ENCODE results near the gene ANKFN1.

ANKFN1 gene

GRCh38 chr17:56499799-56500388, 346.6 kb downstream of the ANKFN1 start:
- no peak for DNase-seq (ENCODE audit: low read depth in 2 of 2)

DNA sequence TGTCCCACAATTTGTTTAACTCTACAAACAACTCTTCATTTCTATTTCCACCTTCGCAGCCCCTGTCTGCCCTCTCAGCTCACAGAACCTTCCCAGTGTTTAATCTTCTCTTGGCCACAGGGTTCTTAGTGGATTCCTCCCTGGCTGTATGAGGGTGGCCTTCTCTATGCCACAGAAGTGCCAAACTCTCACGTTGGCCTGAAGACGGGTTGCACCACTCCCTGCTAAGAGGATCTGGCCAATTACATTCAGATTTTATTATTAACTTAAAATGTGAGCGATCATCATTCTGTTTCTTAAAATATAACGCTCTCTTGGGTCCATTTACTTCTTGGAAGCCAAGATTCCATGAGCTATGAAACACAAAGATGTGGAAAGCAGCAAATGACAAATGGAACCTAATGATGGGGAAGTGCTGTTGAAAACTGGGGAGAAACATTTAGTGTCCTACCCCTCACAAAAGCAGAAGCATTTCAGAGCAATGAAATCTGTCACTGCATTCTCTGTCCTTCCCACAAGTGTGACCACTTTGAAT, 348.9 kb downstream of the ANKFN1 start:
- DNase-seq (ENCODE audit: low read depth in 2 of 2) = no peak

DNA sequence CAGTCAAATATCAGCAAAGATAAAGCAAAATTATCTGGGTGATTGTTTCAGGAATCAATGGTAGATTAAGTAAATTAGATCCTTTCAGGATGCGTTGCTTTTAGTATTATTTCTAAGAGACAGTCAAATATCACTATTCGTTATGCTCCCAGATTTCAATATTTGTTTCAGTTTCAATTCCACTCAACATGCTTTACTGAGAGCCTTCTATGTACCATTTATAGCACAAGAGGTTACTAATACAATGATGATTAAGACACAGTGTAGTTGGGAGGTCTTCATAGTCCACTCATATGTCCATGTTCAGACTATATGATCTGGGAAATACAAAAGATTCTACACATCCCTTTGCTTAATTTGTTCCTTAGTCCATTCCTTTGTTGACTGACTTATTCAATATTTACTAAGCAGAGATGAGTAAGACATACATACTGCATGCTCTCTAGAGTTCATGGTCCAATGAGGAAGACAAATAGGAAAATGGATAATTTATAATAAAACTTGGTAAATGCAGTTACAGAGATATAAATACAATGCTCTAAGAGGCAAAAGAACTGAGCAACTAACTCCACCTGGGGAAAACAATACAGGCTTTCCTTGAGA, 352.0 kb downstream of the ANKFN1 start:
- no peak for DNase-seq (ENCODE audit: low read depth in 2 of 2)

GRCh38 chr17:56506349-56506748, 353.1 kb downstream of the ANKFN1 start:
- DNase-seq (ENCODE audit: low read depth in 2 of 2) = no peak

DNA sequence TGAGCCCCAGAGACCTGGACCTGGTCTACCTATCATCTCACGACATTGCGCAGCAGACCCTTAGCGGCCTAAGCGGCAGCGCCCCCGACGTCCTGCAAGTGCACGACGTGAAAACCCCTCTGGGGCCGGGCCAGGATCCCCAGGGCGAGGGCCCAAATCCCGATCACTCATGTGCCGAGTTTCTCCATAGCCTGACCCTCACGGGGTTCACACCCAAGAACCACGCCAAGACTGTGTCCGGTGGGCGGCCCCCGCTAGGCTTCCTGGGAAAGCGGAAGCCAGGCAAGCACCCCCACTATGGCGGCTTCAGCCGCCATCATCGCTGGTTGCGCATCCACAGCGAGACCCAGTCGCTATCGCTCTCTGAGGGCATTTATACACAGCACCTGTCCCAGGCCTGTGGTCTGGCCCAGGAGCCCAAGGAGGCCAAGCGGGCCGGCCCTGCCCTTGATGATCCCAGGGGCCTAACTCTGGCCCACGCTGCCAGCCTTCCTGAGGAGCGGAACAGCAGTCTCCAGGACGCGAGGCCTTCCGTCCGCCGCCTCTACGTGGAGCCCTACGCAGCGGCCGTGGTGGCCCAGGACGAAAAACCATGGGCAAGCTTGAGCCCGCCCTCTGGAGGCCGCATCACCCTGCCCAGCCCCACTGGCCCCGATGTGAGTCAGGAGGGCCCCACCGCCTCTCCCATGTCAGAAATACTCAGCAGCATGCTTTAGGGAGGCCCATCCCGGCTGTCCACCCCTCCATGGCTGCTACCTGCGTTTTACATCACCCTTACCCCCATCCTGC, 357.5 kb downstream of the ANKFN1 start:
- DNase-seq (ENCODE audit: low read depth in 2 of 2) = no peak

- no peak for DNase-seq (ENCODE audit: low read depth in 2 of 2)
Observed at GRCh38 chr17:56514264-56514663, 361.0 kb downstream of the ANKFN1 start.

GRCh38 chr17:56514899-56515298, 361.6 kb downstream of the ANKFN1 start:
- DNase-seq (ENCODE audit: low read depth in 2 of 2) = no peak

DNA sequence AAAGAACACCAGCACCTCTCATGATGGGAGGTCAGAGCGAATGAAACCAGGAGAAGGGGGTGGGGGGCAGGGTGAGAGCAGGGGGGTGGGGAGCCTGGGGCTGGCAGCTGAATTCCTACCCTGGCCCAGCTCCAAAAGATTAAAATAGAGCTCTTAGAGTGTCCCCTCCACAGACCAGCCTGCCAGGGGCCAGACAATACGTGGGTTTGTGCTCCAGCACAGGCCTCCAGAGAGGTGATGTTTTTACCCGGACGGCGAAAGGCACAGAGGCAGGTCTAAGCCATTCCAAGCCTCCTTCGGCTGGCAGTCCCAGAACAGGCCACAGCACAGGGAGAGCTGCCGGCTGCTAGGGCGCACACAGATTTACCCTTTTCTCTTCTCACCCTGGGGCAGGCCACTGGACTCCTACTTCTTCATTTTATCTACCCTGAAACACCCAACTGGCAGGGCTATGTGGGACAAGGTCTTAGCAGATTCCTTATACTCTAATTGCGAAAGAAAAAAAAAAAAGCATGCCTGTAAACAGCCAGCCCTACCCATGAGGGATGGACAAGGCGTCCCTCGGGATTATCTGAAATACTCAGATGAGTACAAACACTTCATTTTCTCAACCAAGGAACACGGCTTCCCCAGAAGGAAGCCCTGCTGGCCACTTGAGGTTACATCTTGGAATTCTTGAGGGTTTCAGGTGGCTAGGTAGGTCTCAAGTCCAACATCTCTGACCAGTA, 368.3 kb downstream of the ANKFN1 start:
- no peak for DNase-seq (ENCODE audit: low read depth in 2 of 2)

- DNase-seq (ENCODE audit: low read depth in 2 of 2) = no peak
Observed at GRCh38 chr17:56523042-56523441, 369.8 kb downstream of the ANKFN1 start.

DNA sequence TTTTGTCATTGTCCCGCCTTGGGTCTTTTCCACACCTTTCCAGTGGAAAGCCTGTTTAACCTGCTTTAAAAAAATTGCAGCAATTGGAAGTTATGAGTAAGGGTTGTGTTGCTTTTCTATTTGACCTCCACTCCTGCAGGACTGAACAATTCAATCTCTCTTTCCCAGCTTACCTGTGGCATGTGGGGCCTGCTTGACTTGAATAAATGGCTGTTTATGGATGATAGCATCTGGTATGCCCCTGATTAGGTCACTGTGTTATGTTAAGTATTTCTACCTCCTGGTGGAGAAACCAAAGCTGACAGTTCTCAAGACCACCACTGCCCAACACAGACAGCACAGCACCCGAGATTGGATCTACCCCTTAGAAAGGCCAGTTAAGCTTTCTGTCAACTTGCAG, 375.4 kb downstream of the ANKFN1 start:
- DNase-seq (ENCODE audit: low read depth in 2 of 2) = no peak

DNA sequence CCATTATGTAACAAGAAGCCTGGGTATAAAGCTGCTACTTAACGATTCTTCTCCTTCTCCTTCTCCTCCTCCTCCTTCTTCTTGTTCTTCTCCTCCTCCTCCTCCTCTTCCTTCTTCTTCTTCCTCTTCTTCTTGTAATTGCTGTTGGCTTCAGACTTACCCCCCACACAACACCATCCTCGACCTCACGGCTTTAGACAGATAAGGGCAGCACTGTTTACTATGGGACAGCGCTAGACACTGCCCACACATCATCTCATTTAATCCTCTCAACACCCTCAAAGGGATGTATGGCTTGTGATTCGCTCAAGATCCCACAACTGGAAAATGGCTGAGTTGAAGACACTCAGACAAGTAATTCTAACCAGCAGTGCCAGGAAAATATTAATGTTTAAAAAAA, 379.7 kb downstream of the ANKFN1 start:
- DNase-seq (ENCODE audit: low read depth in 2 of 2) = no peak

- no peak for DNase-seq (ENCODE audit: low read depth in 2 of 2)
Observed at GRCh38 chr17:56536766-56537165, 383.5 kb downstream of the ANKFN1 start.

GRCh38 chr17:56540836-56541235, 387.6 kb downstream of the ANKFN1 start:
- DNase-seq (ENCODE audit: low read depth in 2 of 2) = no peak

DNA sequence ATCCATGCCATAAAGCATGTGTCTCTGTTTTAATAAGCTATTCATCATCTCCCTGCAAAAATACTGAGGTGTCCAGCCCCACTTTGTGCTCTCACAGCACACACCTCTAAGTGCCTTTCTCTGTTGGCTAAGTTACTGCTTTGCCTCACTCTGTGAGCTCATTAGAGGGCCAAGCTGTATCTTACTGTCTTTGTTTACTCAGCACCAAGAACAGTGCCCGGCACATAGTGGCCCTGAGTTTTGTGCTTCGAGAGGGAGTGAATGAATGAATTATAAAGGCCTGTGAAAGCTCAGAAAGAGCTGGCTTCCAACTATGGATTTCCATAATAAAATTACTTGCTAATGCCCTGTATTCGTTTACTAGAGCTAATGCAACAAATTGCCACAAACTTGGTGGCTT, 390.0 kb downstream of the ANKFN1 start:
- DNase-seq (ENCODE audit: low read depth in 2 of 2) = no peak

GRCh38 chr17:56545106-56545505, 391.8 kb downstream of the ANKFN1 start:
- DNase-seq (ENCODE audit: low read depth in 2 of 2) = no peak

GRCh38 chr17:56545930-56546329, 392.7 kb downstream of the ANKFN1 start:
- DNase-seq (ENCODE audit: low read depth in 2 of 2) = no peak

- DNase-seq (ENCODE audit: low read depth in 2 of 2) = no peak
Observed at GRCh38 chr17:56548661-56549060, 395.4 kb downstream of the ANKFN1 start.

GRCh38 chr17:56549501-56549900, 396.2 kb downstream of the ANKFN1 start:
- DNase-seq (ENCODE audit: low read depth in 2 of 2) = no peak

DNA sequence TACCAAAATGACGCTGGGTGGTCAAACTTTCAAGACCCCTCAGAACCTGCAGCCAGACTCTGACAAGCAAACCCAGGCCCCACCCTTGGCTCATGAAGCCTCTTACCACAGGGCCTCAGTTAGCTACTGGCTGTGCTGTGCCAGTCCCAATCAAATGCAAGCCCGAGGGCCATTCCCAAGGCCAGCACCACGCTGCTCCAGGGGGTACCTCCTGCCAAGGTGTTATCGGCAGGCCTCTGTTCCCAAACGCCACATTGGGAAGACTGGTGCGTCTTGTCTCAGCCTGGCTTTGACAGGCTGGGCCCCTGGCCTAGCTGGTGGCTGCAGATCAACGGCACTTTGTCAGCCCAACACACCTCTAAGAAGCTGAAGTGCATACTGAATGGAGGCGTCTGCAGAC, 404.4 kb downstream of the ANKFN1 start:
- DNase-seq (ENCODE audit: low read depth in 2 of 2) = no peak

GRCh38 chr17:56558088-56558487, 404.8 kb downstream of the ANKFN1 start:
- no peak for DNase-seq (ENCODE audit: low read depth in 2 of 2)

Measured in stimulated activated CD4-positive, alpha-beta T cell treated with anti-CD3 and anti-CD28 coated beads, Interleukin-1b, Interleukin-23, amount 100 ng/mL, for 4 hours (primary cell).